ENCODE results near the gene E4F1.

E4F1 gene

GRCh38 chr16:2223221-2223941 lies at the start of gene E4F1:
TSS of gene E4F1 (plus strand) at chr16:2223591. CDS start at chr16:2223614, 23 bp downstream.
- TF ChIP-seq CTCF (IDR thresholded peaks at IDR 0.05; ENCODE audit: control insufficient read depth, extremely low read depth, insufficient read depth) = no peak
- DNase-seq (ENCODE audit: low read depth) = peak; percentile 98
- peak within 1 kb of the TSS; percentile 72 for H3K4me3 ChIP-seq (ENCODE audit: low read depth, low read length)

- TF ChIP-seq CTCF (IDR thresholded peaks at IDR 0.05; ENCODE audit: control insufficient read depth, extremely low read depth, insufficient read depth) = no peak
Measured at GRCh38 chr16:2173916-2174315, 49.5 kb upstream of the E4F1 start.

GRCh38 chr16:2174396-2175131 lies 48.8 kb upstream of the E4F1 start:
- no peak for DNase-seq (ENCODE audit: low read depth)
- no peak for TF ChIP-seq CTCF (IDR thresholded peaks at IDR 0.05; ENCODE audit: control insufficient read depth, extremely low read depth, insufficient read depth)

More at GRCh38 chr16:2173916-2174315, 49.5 kb upstream of the E4F1 start:
- H3K4me3 ChIP-seq (ENCODE audit: low read depth, low read length) = no peak overlapping the region
- DNase-seq (ENCODE audit: low read depth) = no peak

GRCh38 chr16:2175454-2175853 lies 47.9 kb upstream of the E4F1 start:
- DNase-seq (ENCODE audit: low read depth) = no peak
- no peak overlapping the region for H3K4me3 ChIP-seq (ENCODE audit: low read depth, low read length)
- no peak for TF ChIP-seq CTCF (IDR thresholded peaks at IDR 0.05; ENCODE audit: control insufficient read depth, extremely low read depth, insufficient read depth)

More at GRCh38 chr16:2174396-2175131, 48.8 kb upstream of the E4F1 start:
- H3K4me3 ChIP-seq (ENCODE audit: low read depth, low read length) = no peak overlapping the region

- no peak overlapping the region for H3K4me3 ChIP-seq (ENCODE audit: low read depth, low read length)
- TF ChIP-seq CTCF (IDR thresholded peaks at IDR 0.05; ENCODE audit: control insufficient read depth, extremely low read depth, insufficient read depth) = no peak
- no peak for DNase-seq (ENCODE audit: low read depth)
Measured at GRCh38 chr16:2176047-2176446, 47.3 kb upstream of the E4F1 start.

- DNase-seq (ENCODE audit: low read depth) = no peak
- TF ChIP-seq CTCF (IDR thresholded peaks at IDR 0.05; ENCODE audit: control insufficient read depth, extremely low read depth, insufficient read depth) = no peak
- H3K4me3 ChIP-seq (ENCODE audit: low read depth, low read length) = no peak overlapping the region
Measured at GRCh38 chr16:2177101-2177500, 46.3 kb upstream of the E4F1 start.

Measured in LNCaP clone FGC (cell line).